CD14-positive monocyte (primary cell): ENCODE measurements around the gene PLA2G15. TPM values are rescaled to one million over a fixed set of nuclear protein-coding genes. Genes with fewer than 3 reads are reported as not detected.

ENCODE experiments used
- DNase-seq, 3 donors: peaks; one replicate each; pipeline ENCODE4 v3.0.0-alpha.2; 2011 to 2022
- H2AFZ ChIP-seq: 2 replicates; pipeline ENCODE4 v1.6.0; 2012; ENCODE audit warnings: mild to moderate bottlenecking, low read depth, low read length, inconsistent platforms; ENCODE audit not compliant: insufficient read depth, poor library complexity, severe bottlenecking
- H3K27ac ChIP-seq, 2 donors: 1 replicate in 1 of 2; 2 replicates in 1 of 2; pipeline ENCODE4 v1.5.1; 2012 to 2013; ENCODE audit warnings: low read length in 2 of 2, control low read depth in 1 of 2, inconsistent platforms in 1 of 2, low read depth in 1 of 2, mild to moderate bottlenecking in 1 of 2
- H3K27me3 ChIP-seq, 2 donors: one replicate each; pipeline versions ENCODE4 v1.6.0 to v1.6.1; 2011 to 2013; ENCODE audit warnings: low read length in 2 of 2; ENCODE audit not compliant: control insufficient read depth in 2 of 2, insufficient read depth in 2 of 2
- H3K36me3 ChIP-seq, 2 donors: replicated peaks in 1 of 2; 1 replicate in 1 of 2; 2 replicates in 1 of 2; pipeline versions ENCODE4 v1.5.1 to v1.6.1; 2012 to 2013; ENCODE audit warnings: low read length in 2 of 2, control low read depth in 1 of 2, inconsistent platforms in 1 of 2, mild to moderate bottlenecking in 1 of 2; ENCODE audit not compliant: insufficient read depth in 2 of 2, control insufficient read depth in 1 of 2
- H3K4me1 ChIP-seq, 2 donors: 1 replicate in 1 of 2; 2 replicates in 1 of 2; pipeline versions ENCODE4 v1.5.1 to v1.6.1; 2012 to 2013; ENCODE audit warnings: low read length in 2 of 2, control low read depth in 1 of 2, inconsistent platforms in 1 of 2, mild to moderate bottlenecking in 1 of 2, moderate library complexity in 1 of 2; ENCODE audit not compliant: insufficient read depth in 2 of 2, control insufficient read depth in 1 of 2
- H3K4me2 ChIP-seq: replicated peaks from 2 replicates; pipeline ENCODE3; 2012; ENCODE audit warnings: low read length, moderate library complexity, mild to moderate bottlenecking; ENCODE audit not compliant: poor library complexity, severe bottlenecking; ENCODE audit errors: extremely low read depth
- H3K4me3 ChIP-seq, 3 experiments: fragments of 200-600 bp in 1 of 3; sonication (generic) in 1 of 3; replicated peaks in 1 of 3; 1 replicate in 2 of 3; 2 replicates in 1 of 3; pipeline ENCODE4 v1.5.1; 2011 to 2013; ENCODE audit warnings: low read length in 3 of 3, mild to moderate bottlenecking in 3 of 3, control low read depth in 2 of 3, low read depth in 2 of 3, inconsistent platforms in 1 of 3, moderate library complexity in 1 of 3
- H3K79me2 ChIP-seq: 2 replicates; pipeline ENCODE4 v1.6.0; 2012; ENCODE audit warnings: mild to moderate bottlenecking, control low read depth, inconsistent platforms, low read length, moderate library complexity; ENCODE audit not compliant: insufficient read depth
- H3K9ac ChIP-seq: 2 replicates; pipeline ENCODE4 v1.6.0; 2017; ENCODE audit warnings: low read length, mild to moderate bottlenecking; ENCODE audit not compliant: insufficient read depth, poor library complexity, severe bottlenecking
- H3K9me3 ChIP-seq, 2 donors: replicated peaks in 1 of 2; 1 replicate in 1 of 2; 2 replicates in 1 of 2; pipeline versions ENCODE4 v1.5.1 to v1.6.1; 2012 to 2013; ENCODE audit warnings: low read length in 2 of 2, control low read depth in 1 of 2; ENCODE audit not compliant: control insufficient read depth in 1 of 2, insufficient read depth in 1 of 2
- H4K20me1 ChIP-seq: 2 replicates; pipeline ENCODE4 v1.6.0; 2012; ENCODE audit warnings: mild to moderate bottlenecking, low read length, control low read depth, moderate library complexity; ENCODE audit not compliant: insufficient read depth
- H3K27ac Mint-ChIP-seq, 7 donors: one replicate each; pipeline ENCODE4 v1.8.0; 2020; ENCODE audit warnings: mild to moderate bottlenecking in 7 of 7, mixed read lengths in 7 of 7, moderate library complexity in 6 of 7, inconsistent platforms in 2 of 7
- H3K27me3 Mint-ChIP-seq, 3 donors: one replicate each; pipeline ENCODE4 v1.8.0; 2021 to 2022; ENCODE audit warnings: low read depth in 3 of 3, mild to moderate bottlenecking in 3 of 3, mixed read lengths in 3 of 3, moderate library complexity in 3 of 3, inconsistent platforms in 1 of 3
- H3K36me3 Mint-ChIP-seq, 2 donors: one replicate each; pipeline ENCODE4 v1.8.0; 2020; ENCODE audit warnings: mixed read lengths in 2 of 2, inconsistent platforms in 1 of 2, mild to moderate bottlenecking in 1 of 2
- H3K4me1 Mint-ChIP-seq: one replicate; pipeline ENCODE4 v1.8.0; 2020; ENCODE audit warnings: mild to moderate bottlenecking, mixed read lengths
- H3K4me3 Mint-ChIP-seq, 2 donors: one replicate each; pipeline ENCODE4 v1.8.0; 2020; ENCODE audit warnings: mild to moderate bottlenecking in 2 of 2, mixed read lengths in 2 of 2, moderate library complexity in 1 of 2
- H3K9me3 Mint-ChIP-seq, 7 donors: one replicate each; pipeline ENCODE4 v1.8.0; 2020 to 2022; ENCODE audit warnings: mixed read lengths in 7 of 7, mild to moderate bottlenecking in 6 of 7, moderate library complexity in 6 of 7, inconsistent platforms in 2 of 7
- WGBS: methylation state at CpG from one replicate; pipeline ENCODE4 v1.1.5; 2013; ENCODE audit warnings: missing lambda C conversion rate; ENCODE audit not compliant: insufficient coverage; 5-methylcytosine and 5-hydroxymethylcytosine counted together
- intact Hi-C, 2 donors: fragments of 100-400 bp; cut with micrococcal nuclease; formaldehyde crosslinking; loops; one replicate each; pipeline versions ENCODE4 v1.15.0 to v1.15.1; 2023
- polyA plus RNA-seq, 3 donors: library from polyadenylated mRNA; depleted of rRNA in 1 of 3; unstranded in 2 of 3; stranded (reverse) in 1 of 3; fragments of 300-500 nt in 2 of 3; fragments of >200 nt in 1 of 3; fragmentation: Illumina TruSeq in 2 of 3; gene quantifications; 1 replicate in 2 of 3; 2 replicates in 1 of 3; pipeline ENCODE4 v1.2.3, GENCODE V29; 2012 to 2021
- TF ChIP-seq, protein P1 (sequence below): fragments of 200-600 bp; IDR thresholded peaks from one replicate; pipeline ENCODE4 v1.8.0; 2022; ENCODE audit warnings: antibody characterized with exemption, mild to moderate bottlenecking

Gene PLA2G15
- polyA plus RNA-seq, 3 donors: 27.8 to 34.8 (median 29.5) TPM

DNA sequence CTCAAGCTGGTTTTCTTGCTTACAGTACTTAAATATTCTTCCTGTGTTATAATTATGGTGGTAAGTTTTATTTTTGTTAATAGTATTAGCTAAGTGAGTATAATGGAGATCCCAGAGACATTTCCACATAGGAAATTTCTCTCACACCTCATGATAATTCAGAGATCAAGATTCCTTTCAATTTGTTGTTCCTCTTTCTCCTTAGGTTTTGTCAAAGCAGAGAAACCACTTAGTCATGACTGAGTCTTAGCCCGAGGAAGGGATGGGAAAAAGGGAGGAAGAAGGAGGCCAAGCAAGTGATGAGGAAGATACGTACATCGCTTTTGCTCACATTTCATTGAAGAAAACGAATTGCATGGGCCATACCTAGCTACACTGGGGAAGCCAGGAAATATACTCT, 27.7 kb upstream of the PLA2G15 start:
- Histone ChIP-seq H3K36me3 (peaks cover 9 to 55% of the 10 kb centered on the region in 2 donors), H3K27ac (peak overlapping the region in 1 of 2 donors; percentile 5), H3K79me2 (peaks cover 4% of the 10 kb centered on the region), H3K27me3 (no peaks in the 10 kb centered on the region), H3K9me3 (no peaks in the 10 kb centered on the region), H2AFZ (no peak overlapping the region), H3K4me2 (no peak overlapping the region), H3K4me3 (no peak overlapping the region), H3K9ac (no peak overlapping the region), H4K20me1 (peaks cover 24% of the 10 kb centered on the region), H3K4me1 (no peaks in the 10 kb centered on the region)
- Mint-ChIP-seq H3K9me3 (no peaks in the 10 kb centered on the region), H3K27me3 (no peaks in the 10 kb centered on the region), H3K4me1 (peaks cover 6% of the 10 kb centered on the region), H3K36me3 (peaks cover 42 to 48% of the 10 kb centered on the region in 2 donors), H3K4me3 (no peak overlapping the region), H3K27ac (peak overlapping the region in 5 of 7 donors; percentile 19 to 69 (median 38))
- intact Hi-C loops: no loop called here
- peak in 1 of 3 donors; percentile 14 for DNase-seq
- TF ChIP-seq, protein P1, sequence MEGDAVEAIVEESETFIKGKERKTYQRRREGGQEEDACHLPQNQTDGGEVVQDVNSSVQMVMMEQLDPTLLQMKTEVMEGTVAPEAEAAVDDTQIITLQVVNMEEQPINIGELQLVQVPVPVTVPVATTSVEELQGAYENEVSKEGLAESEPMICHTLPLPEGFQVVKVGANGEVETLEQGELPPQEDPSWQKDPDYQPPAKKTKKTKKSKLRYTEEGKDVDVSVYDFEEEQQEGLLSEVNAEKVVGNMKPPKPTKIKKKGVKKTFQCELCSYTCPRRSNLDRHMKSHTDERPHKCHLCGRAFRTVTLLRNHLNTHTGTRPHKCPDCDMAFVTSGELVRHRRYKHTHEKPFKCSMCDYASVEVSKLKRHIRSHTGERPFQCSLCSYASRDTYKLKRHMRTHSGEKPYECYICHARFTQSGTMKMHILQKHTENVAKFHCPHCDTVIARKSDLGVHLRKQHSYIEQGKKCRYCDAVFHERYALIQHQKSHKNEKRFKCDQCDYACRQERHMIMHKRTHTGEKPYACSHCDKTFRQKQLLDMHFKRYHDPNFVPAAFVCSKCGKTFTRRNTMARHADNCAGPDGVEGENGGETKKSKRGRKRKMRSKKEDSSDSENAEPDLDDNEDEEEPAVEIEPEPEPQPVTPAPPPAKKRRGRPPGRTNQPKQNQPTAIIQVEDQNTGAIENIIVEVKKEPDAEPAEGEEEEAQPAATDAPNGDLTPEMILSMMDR: no peak
- no CpG with 5 or more reads among the region's 4 CpGs for WGBS

DNA sequence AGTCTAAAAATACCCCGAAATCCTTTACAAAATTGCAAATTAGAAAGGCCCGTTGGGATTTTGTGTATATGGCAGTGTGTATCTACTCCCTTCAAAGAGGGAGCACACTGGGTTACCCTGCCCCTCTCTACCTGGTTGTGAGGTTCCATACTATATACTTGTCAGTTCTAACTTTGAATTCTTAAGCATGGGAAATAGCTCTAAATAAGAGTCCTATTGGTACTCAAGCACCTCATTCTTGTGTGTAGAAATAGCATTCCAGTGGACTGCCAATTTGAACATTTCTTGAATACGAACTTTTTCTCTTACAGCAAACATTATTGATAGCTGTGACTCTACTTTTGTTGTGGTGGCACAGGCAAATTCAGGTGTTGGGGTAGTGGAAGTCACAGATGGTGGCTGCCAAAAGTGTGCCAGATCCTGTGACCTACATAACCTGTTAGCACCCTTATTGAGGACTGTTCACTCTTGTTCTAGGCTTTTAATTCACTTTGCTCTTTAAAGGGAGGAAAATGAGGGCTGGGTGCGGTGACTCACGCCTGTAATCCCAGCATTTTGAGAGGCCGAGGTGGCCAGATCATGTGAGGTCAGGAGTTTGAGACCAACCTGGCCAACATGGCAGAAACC, 25.3 kb upstream of the PLA2G15 start:
- TF ChIP-seq, protein P1: no peak
- H3K4me3 ChIP-seq: no peak overlapping the region
- Mint-ChIP-seq H3K27me3 (no peaks in the 10 kb centered on the region), H3K36me3 (peaks cover 36 to 49% of the 10 kb centered on the region in 2 donors), H3K9me3 (no peaks in the 10 kb centered on the region), H3K4me1 (peaks cover 6% of the 10 kb centered on the region), H3K4me3 (no peak overlapping the region), H3K27ac (peak overlapping the region in 2 of 7 donors; percentile 30 to 55)
- no peaks in the 10 kb centered on the region for H3K9me3 ChIP-seq
- H3K9ac ChIP-seq: no peak overlapping the region
- intact Hi-C loops: loop anchor here in 1 of 2 donors (10.0 kb wide), 1 partner anchor 545 kb away; no protein-coding TSS in a partner anchor
- H3K27me3 ChIP-seq: no peaks in the 10 kb centered on the region
- peaks cover 2% of the 10 kb centered on the region for H3K79me2 ChIP-seq
- H3K36me3 ChIP-seq: peaks cover 15 to 54% of the 10 kb centered on the region in 2 donors
- no peaks in the 10 kb centered on the region for H3K4me1 ChIP-seq
- H4K20me1 ChIP-seq: peaks cover 12% of the 10 kb centered on the region
- no peak for DNase-seq
- no peak overlapping the region for H3K27ac ChIP-seq
- no peak overlapping the region for H3K4me2 ChIP-seq
- H2AFZ ChIP-seq: no peak overlapping the region
- WGBS: no CpG with 5 or more reads among the region's 6 CpGs
